GM13977 (cell line): ENCODE data around the gene LRRC23.

ENCODE experiments used
- DNase-seq: peaks from one replicate; pipeline ENCODE4 v3.0.0; 2012; ENCODE audit warnings: low spot score
- in situ Hi-C: fragments of 300-500 bp; cut with MboI; formaldehyde crosslinking; loops from one replicate; pipeline ENCODE4 v1.12.0; 2022; ENCODE audit warnings: low sequenced_read_pairs, low pct_unique_long_range_greater_than_20kb, mixed read lengths, inconsistent platforms; ENCODE audit not compliant: unreplicated experiment
- TF ChIP-seq, protein P1 (sequence below): IDR thresholded peaks from 2 replicates; pipeline ENCODE4 v1.5.1; 2012; ENCODE audit warnings: mild to moderate bottlenecking, control low read depth; ENCODE audit not compliant: insufficient read depth; ENCODE audit errors: extremely low read depth, missing control alignments

The LRRC23 gene

DNA sequence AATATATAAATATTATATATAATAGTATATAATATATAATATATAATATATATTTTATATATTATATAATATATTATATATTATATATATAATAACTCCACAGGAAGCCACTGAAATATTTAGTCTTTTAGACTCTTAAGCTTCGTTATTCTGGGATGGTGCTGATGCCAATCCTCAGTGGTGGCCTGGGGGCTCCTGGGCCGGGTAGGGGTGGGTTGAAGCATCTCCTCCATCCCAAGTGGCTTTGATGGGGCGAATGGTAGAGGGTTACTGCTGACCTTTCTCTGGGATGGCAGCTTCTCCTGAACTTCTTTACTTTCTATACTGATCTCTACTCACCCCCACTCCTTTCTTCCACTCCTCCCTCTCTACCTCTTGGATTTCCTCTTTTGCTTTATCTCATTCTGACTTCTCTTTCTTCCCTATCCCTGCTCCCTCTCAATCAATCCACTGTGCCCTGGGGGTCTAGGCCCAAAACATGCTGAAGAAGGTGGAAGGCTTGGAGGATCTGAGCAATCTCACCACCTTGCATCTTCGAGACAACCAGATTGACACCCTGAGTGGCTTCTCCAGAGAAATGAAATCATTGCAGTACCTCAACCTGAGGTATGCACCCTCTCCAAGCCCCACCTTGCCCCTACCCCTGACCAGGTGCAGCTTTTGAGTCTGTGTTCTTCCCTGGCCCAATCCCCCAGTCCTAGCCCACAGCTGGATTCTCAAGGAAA lies 5.0 kb downstream of the LRRC23 start:
- no peak for DNase-seq
- in situ Hi-C loops: no loop called here
- TF ChIP-seq, protein P1, sequence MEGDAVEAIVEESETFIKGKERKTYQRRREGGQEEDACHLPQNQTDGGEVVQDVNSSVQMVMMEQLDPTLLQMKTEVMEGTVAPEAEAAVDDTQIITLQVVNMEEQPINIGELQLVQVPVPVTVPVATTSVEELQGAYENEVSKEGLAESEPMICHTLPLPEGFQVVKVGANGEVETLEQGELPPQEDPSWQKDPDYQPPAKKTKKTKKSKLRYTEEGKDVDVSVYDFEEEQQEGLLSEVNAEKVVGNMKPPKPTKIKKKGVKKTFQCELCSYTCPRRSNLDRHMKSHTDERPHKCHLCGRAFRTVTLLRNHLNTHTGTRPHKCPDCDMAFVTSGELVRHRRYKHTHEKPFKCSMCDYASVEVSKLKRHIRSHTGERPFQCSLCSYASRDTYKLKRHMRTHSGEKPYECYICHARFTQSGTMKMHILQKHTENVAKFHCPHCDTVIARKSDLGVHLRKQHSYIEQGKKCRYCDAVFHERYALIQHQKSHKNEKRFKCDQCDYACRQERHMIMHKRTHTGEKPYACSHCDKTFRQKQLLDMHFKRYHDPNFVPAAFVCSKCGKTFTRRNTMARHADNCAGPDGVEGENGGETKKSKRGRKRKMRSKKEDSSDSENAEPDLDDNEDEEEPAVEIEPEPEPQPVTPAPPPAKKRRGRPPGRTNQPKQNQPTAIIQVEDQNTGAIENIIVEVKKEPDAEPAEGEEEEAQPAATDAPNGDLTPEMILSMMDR: no peak

DNA sequence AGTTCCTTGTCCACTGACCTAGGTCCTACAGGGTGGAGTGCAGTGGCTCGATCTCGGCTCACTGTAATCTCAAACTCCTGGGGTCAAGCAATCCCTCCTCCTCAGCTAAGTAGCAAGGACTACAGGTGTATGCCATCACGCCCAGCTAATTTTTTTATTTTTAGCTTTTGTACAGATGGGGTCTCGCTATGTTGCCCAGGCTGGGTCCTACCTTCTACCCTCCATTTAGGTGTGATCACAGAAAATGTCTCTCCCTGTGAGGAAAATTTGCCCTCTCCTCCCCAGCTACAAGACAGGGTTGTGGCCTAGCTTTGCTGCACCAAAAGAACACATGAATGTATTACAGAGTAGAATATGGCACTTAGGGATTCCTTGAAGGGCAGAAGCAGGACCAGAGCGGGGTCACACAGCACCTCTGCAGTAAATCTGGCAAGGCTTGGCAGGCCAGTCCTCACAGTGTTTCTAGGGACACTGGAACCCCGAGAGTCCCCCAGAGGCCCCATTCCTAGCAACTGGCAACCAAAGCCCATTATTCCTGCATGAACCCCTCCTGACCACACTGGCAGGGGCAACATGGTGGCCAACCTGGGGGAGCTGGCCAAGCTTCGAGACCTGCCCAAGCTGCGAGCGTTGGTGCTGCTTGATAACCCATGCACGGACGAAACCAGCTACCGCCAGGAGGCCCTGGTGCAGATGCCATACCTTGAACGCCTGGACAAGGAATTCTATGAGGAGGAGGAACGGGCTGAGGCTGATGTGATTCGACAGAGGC lies 7.7 kb downstream of the LRRC23 start:
- in situ Hi-C loops: no loop called here
- DNase-seq: no peak
- TF ChIP-seq, protein P1: no peak

DNA sequence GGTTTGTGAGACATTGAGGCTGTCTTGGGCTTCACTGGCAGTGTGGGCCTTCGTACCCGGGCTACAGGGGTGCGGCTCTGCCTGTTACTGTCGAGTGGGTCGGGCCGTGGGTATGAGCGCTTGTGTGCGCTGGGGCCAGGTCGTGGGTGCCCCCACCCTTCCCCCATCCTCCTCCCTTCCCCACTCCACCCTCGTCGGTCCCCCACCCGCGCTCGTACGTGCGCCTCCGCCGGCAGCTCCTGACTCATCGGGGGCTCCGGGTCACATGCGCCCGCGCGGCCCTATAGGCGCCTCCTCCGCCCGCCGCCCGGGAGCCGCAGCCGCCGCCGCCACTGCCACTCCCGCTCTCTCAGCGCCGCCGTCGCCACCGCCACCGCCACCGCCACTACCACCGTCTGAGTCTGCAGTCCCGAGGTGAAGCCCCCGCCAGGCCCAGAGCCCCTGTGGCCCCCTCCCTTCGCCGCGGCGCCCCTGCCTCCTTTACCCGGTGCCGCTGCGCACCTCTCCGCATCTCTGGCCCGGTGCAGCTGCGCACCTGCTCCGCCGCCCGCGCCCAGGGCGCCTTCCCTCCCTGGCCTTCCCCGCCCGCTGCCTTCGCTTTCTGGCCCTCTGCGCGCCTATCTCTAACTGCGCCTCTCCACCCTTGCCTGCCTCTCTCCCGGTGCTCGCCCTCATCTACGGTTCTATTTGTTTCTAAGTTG lies 9.8 kb downstream of the LRRC23 start, which contains the start of gene ENO2:
ENO2 (plus strand) TSS at position 335 of the 701 bp plus-strand sequence. CDS start 1,253 bp downstream, outside the sequence.
- TF ChIP-seq, protein P1: no peak
- in situ Hi-C loops: no loop called here
- peak; percentile 91 for DNase-seq

DNA sequence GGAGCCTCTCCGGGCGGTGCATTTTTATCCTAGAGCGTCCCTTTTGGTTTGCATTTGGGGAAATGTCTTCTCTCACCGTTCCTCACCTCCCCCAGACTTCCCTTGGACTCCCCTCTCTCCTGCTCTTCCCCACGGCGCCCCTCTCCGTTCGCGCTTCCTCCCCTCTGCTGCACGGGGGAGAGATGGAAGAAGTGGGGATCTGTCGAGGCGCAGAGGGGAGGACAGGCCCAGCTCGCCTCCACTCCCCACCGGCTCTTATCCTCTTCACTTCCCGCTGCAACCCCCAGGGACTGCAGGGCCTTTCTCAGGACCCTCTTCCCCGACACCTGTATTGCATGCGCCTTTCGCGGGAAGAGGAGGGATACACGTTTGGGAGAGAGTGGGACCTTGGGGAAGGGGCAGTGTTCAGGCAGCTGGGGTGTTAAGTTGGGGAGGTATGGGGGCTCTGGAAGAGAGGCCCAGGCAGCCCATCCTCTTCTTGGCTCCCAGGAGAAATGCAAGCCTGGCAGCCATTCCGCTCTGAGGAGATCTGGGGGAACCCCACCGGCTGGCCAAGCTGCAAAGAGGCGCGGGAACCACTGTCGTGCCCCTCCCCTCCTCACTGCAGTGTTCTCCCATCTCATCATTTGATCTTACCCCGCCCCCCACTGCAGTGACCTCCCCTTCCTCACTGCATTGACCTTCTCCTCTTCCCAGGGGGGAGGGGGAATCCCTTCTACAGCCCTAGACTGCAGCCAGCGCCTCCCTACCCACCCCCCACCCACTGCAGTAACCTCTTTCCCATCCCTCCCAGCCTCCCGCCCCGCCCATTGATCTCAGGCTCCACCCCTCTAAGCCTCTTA lies 10.5 kb downstream of the LRRC23 start:
- peak; percentile 69 for DNase-seq
- TF ChIP-seq, protein P1: no peak
- in situ Hi-C loops: no loop called here

DNA sequence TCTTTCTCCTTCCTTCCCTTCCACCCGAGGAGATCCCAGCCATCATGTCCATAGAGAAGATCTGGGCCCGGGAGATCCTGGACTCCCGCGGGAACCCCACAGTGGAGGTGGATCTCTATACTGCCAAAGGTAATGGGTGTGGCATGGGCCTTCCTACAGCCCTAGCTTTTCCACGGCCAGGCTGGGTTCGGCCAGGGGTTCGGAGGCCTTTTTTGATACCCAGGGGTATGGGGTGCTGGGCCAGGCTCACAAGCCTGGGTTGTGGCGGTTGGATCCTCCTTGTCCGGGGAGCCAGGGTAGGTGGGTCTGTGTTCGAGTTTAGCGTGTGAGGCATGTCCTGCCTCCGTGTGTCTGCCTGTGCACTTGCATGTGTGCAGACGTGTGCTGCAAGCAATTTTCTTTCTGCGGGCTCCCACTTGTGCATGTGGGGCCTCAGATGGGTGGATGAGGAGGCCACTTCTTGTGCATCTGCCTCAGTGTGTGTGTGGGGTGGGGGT lies 11.2 kb downstream of the LRRC23 start:
- DNase-seq: no peak
- in situ Hi-C loops: no loop called here

More for the DNA sequence above, 11.2 kb downstream of the LRRC23 start:
- TF ChIP-seq, protein P1: no peak
